ENCODE results near the gene RCN1. TPM values are rescaled to one million over a fixed set of nuclear protein-coding genes. Genes with fewer than 3 reads are reported as not detected.

The RCN1 gene
- total RNA-seq, 3 donors from 2014 or later, result 58.2 to 67.8 (median 61.0) TPM

DNA sequence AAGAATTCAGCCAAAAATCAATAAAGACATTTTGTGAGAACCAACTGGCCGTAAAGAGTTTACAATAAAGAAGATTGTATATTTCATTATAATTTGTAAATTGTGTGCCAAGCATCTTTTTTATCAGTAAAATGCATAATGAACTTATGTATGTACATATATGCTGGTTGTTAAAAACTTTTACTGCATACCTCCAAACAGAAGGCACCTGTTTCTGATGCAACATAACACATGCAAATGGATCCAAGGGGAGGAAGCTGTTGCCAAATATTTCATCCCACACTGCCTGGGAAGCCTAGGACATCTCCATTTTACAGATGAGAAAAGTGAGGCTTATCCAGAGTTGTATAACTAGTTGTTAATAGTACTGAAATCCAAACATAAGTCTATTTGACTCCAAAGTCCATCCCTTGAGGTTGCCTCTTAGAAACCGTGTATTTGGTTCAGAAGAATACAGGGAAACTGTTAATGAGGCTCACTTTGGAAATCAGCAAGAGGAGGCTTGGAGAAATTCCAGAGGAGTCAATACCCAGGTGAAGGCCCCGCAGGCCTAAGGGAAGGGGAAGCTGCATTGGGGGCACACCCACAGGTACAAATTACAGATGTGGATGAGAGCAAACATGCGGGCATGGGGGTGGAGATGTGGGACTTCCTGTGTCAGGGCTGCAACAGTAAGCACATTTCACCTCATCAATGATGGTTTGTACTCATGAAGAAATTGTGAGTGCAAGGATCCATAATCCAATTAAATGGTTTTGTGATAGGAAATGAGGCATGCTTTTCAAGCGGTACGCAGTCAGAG, 51.1 kb downstream of the RCN1 start:
- intact Hi-C loops (cut with DNase I; ENCODE audit: low total_unique reads), result no loop called here
- TF ChIP-seq POLR2AphosphoS5 (IDR thresholded peaks at IDR 0.05) (no peak), POLR2A (IDR thresholded peaks at IDR 0.05) (no peak), CTCF (IDR thresholded peaks at IDR 0.05) (no peak)
- H3K27ac ChIP-seq, result no peak overlapping the region

GRCh38 chr11:32143378-32143777, 52.5 kb downstream of the RCN1 start:
- Histone ChIP-seq H3K4me1 (no peaks in the 10 kb centered on the region), H3K9me3 (no peaks in the 10 kb centered on the region), H3K36me3 (no peaks in the 10 kb centered on the region), H3K4me3 (no peak overlapping the region), H3K27me3 (no peaks in the 10 kb centered on the region), H3K27ac (no peak overlapping the region)
- DNase-seq (ENCODE audit: low spot score in 2 of 2), result no peak
- intact Hi-C loops (cut with DNase I; ENCODE audit: low total_unique reads), result no loop called here
- TF ChIP-seq POLR2A (IDR thresholded peaks at IDR 0.05) (no peak), POLR2AphosphoS5 (IDR thresholded peaks at IDR 0.05) (no peak), CTCF (IDR thresholded peaks at IDR 0.05) (no peak)

More for the DNA sequence above, 51.1 kb downstream of the RCN1 start:
- no peak overlapping the region for H3K4me3 ChIP-seq
- H3K27me3 ChIP-seq, result no peaks in the 10 kb centered on the region
- no peaks in the 10 kb centered on the region for H3K4me1 ChIP-seq
- no peak for DNase-seq (ENCODE audit: low spot score in 2 of 2)
- H3K9me3 ChIP-seq, result no peaks in the 10 kb centered on the region
- H3K36me3 ChIP-seq, result no peaks in the 10 kb centered on the region

GRCh38 chr11:32145282-32145681, 54.4 kb downstream of the RCN1 start:
- no peaks in the 10 kb centered on the region for H3K36me3 ChIP-seq
- no peaks in the 10 kb centered on the region for H3K4me1 ChIP-seq
- H3K27ac ChIP-seq, result no peak overlapping the region
- DNase-seq (ENCODE audit: low spot score in 2 of 2), result no peak
- no peaks in the 10 kb centered on the region for H3K9me3 ChIP-seq
- intact Hi-C loops (cut with DNase I; ENCODE audit: low total_unique reads), result no loop called here
- TF ChIP-seq POLR2A (IDR thresholded peaks at IDR 0.05), result no peak
- TF ChIP-seq POLR2AphosphoS5 (IDR thresholded peaks at IDR 0.05), result no peak
- no peak for TF ChIP-seq CTCF (IDR thresholded peaks at IDR 0.05)
- no peaks in the 10 kb centered on the region for H3K27me3 ChIP-seq
- no peak overlapping the region for H3K4me3 ChIP-seq

DNA sequence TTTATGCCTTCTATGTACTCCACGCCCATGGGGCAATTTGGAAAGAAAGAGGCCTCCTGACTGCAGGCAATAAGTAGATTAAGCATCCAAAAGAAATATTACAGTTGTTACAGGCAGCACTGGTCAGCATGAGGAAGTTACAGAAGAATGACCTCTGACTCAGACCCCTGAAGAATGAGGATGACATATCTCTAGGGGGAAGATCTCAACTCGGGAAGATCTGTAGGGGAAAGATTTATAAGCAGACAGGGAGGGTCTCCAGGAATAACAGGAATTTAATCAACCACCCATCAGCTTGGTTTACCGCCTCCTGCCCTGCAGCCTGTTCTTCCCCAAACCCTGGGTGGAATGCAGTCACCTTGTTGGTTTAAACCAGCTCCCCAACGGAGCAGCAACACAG, 58.0 kb downstream of the RCN1 start:
- Histone ChIP-seq H3K36me3 (no peaks in the 10 kb centered on the region), H3K4me1 (no peaks in the 10 kb centered on the region), H3K4me3 (no peak overlapping the region), H3K27ac (no peak overlapping the region), H3K9me3 (no peaks in the 10 kb centered on the region), H3K27me3 (no peaks in the 10 kb centered on the region)
- intact Hi-C loops (cut with DNase I; ENCODE audit: low total_unique reads), result no loop called here
- DNase-seq (ENCODE audit: low spot score in 2 of 2), result no peak
- TF ChIP-seq POLR2A (IDR thresholded peaks at IDR 0.05) (no peak), CTCF (IDR thresholded peaks at IDR 0.05) (no peak), POLR2AphosphoS5 (IDR thresholded peaks at IDR 0.05) (no peak)

- intact Hi-C loops (cut with DNase I; ENCODE audit: low total_unique reads), result no loop called here
- no peak overlapping the region for H3K27ac ChIP-seq
- no peaks in the 10 kb centered on the region for H3K36me3 ChIP-seq
- DNase-seq (ENCODE audit: low spot score in 2 of 2), result no peak
- no peaks in the 10 kb centered on the region for H3K4me1 ChIP-seq
- no peak for TF ChIP-seq POLR2A (IDR thresholded peaks at IDR 0.05)
- TF ChIP-seq CTCF (IDR thresholded peaks at IDR 0.05), result no peak
- TF ChIP-seq POLR2AphosphoS5 (IDR thresholded peaks at IDR 0.05), result no peak
- no peak overlapping the region for H3K4me3 ChIP-seq
- H3K9me3 ChIP-seq, result no peaks in the 10 kb centered on the region
- H3K27me3 ChIP-seq, result no peaks in the 10 kb centered on the region
Measured at GRCh38 chr11:32149748-32150147, 58.9 kb downstream of the RCN1 start.

Data from breast epithelium (tissue), 4 donors.